ENCODE measurements around the gene TNFAIP1.
A peak's percentile ranks its signal among the peaks of the same experiment; 100 is the strongest.

TNFAIP1 gene

DNA sequence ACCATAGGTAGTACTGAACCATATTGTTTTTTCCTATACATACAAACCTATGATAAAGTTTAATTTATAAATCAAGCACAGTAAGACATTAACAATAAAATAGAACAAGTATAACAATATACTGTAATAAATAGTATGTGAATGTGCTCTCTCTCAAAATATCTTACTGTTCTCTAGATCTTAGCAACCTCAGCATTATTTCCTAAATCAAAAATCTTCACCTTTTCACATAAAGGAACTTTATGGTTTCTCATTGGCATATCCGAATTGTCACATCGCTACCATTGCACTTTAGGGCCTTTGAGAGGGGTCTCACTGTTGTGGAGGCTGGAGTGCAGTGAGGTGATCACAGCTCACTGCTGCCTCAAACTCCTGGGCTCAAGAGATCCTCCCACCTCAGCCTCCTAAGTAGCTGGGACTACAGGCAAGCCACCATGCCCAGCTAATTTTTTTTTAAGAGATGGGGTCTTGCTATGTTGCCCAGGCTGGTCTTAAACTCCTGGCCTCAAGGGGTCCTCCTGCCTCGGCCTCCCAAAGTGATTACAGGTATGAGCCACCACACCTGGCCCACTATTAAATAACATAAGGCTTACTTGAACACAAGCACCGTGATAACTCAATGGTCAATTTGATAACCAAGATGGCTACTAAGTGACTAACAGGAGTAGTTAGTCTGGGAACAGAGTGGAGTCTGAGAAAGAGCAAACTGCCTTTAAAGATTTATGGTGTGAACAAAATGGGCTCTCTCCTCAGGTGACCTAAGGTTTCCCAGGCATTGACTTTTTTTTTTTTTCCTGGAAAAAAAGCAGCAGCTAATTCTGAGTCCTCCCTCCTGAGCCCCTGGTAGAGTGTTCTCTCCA is 19.5 kb upstream of the TNFAIP1 start:
- H3K27me3 ChIP-seq (ENCODE audit: control insufficient read depth, insufficient read depth, low read length): no peaks in the 10 kb centered on the region
- H3K27ac ChIP-seq: no peak overlapping the region
- H2AFZ ChIP-seq: no peak overlapping the region
- H3K79me2 ChIP-seq: no peaks in the 10 kb centered on the region
- no peak overlapping the region for H3K9ac ChIP-seq
- no peaks in the 10 kb centered on the region for H3K4me1 ChIP-seq
- TF ChIP-seq, protein P1, sequence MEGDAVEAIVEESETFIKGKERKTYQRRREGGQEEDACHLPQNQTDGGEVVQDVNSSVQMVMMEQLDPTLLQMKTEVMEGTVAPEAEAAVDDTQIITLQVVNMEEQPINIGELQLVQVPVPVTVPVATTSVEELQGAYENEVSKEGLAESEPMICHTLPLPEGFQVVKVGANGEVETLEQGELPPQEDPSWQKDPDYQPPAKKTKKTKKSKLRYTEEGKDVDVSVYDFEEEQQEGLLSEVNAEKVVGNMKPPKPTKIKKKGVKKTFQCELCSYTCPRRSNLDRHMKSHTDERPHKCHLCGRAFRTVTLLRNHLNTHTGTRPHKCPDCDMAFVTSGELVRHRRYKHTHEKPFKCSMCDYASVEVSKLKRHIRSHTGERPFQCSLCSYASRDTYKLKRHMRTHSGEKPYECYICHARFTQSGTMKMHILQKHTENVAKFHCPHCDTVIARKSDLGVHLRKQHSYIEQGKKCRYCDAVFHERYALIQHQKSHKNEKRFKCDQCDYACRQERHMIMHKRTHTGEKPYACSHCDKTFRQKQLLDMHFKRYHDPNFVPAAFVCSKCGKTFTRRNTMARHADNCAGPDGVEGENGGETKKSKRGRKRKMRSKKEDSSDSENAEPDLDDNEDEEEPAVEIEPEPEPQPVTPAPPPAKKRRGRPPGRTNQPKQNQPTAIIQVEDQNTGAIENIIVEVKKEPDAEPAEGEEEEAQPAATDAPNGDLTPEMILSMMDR (IDR thresholded peaks at IDR 0.05): no peak
- H3K36me3 ChIP-seq (ENCODE audit: control insufficient read depth, insufficient read depth, low read length): no peaks in the 10 kb centered on the region
- H3K4me2 ChIP-seq (ENCODE audit: low read length): no peak overlapping the region
- H3K9me3 ChIP-seq (ENCODE audit: control insufficient read depth, low read length): no peaks in the 10 kb centered on the region
- H3K4me3 ChIP-seq (ENCODE audit: low read depth, low read length): no peak overlapping the region

- TF ChIP-seq, protein P1 (IDR thresholded peaks at IDR 0.05): no peak
- Histone ChIP-seq H3K27ac (no peak overlapping the region), H3K79me2 (no peaks in the 10 kb centered on the region), H3K9me3 (ENCODE audit: control insufficient read depth, low read length) (no peaks in the 10 kb centered on the region), H3K36me3 (ENCODE audit: control insufficient read depth, insufficient read depth, low read length) (no peaks in the 10 kb centered on the region), H3K27me3 (ENCODE audit: control insufficient read depth, insufficient read depth, low read length) (no peaks in the 10 kb centered on the region), H3K4me3 (ENCODE audit: low read depth, low read length) (no peak overlapping the region), H3K4me2 (ENCODE audit: low read length) (no peak overlapping the region), H3K9ac (no peak overlapping the region), H2AFZ (peak overlapping the region; percentile 93), H3K4me1 (no peaks in the 10 kb centered on the region)
Measured at GRCh38 chr17:28317099-28317965, 18.2 kb upstream of the TNFAIP1 start.

- Histone ChIP-seq H3K27me3 (ENCODE audit: control insufficient read depth, insufficient read depth, low read length) (no peaks in the 10 kb centered on the region), H3K36me3 (ENCODE audit: control insufficient read depth, insufficient read depth, low read length) (no peaks in the 10 kb centered on the region), H3K27ac (no peak overlapping the region), H3K9ac (no peak overlapping the region), H3K4me2 (ENCODE audit: low read length) (peak overlapping the region; percentile 82), H3K4me1 (no peaks in the 10 kb centered on the region), H3K9me3 (ENCODE audit: control insufficient read depth, low read length) (no peaks in the 10 kb centered on the region), H2AFZ (peak overlapping the region; percentile 93), H3K4me3 (ENCODE audit: low read depth, low read length) (peak overlapping the region; percentile 54), H3K79me2 (no peaks in the 10 kb centered on the region)
- TF ChIP-seq, protein P1 (IDR thresholded peaks at IDR 0.05): no peak
Measured at GRCh38 chr17:28317966-28318758, 17.4 kb upstream of the TNFAIP1 start.

GRCh38 chr17:28318759-28319597 is 16.6 kb upstream of the TNFAIP1 start, which contains the start of gene TMEM97:
Gene TMEM97 (plus strand): TSS chr17:28319200. CDS start chr17:28319240, 40 bp downstream.
- H3K4me3 ChIP-seq (ENCODE audit: low read depth, low read length): peak within 1 kb of the TSS; percentile 60
- H3K27me3 ChIP-seq (ENCODE audit: control insufficient read depth, insufficient read depth, low read length): no peaks in the 10 kb centered on the region
- H3K4me1 ChIP-seq: no peaks in the 10 kb centered on the region
- H3K9ac ChIP-seq: no peak within 1 kb of the TSS
- H3K4me2 ChIP-seq (ENCODE audit: low read length): peak within 1 kb of the TSS; percentile 95
- H2AFZ ChIP-seq: peak within 1 kb of the TSS; percentile 93
- no peaks in the 10 kb centered on the region for H3K9me3 ChIP-seq (ENCODE audit: control insufficient read depth, low read length)
- no peaks in the 10 kb centered on the region for H3K36me3 ChIP-seq (ENCODE audit: control insufficient read depth, insufficient read depth, low read length)
- H3K27ac ChIP-seq: no peak within 1 kb of the TSS
- TF ChIP-seq, protein P1 (IDR thresholded peaks at IDR 0.05): peak; percentile 26
- no peaks in the 10 kb centered on the region for H3K79me2 ChIP-seq
